MCF 10A (cell line): ENCODE results near the gene CAPN15. TPM values are rescaled to one million over a fixed set of nuclear protein-coding genes. Genes with fewer than 3 reads are reported as not detected.

Experiments
- BruUV-seq: library from RNA; stranded (reverse); fragments of 400-500 nt; replicated peaks from 2 replicates; lab custom pipeline; 2021; lab: Mats Ljungman, UMichigan
- CTCF ChIA-PET: fragments of 300-600 bp; sonication (Branson Sonifier 250); formaldehyde crosslinking; extraction: SDS; loops from one replicate; lab custom pipeline; 2021; ENCODE audit warnings: antibody characterized with exemption, inconsistent platforms; lab: Yijun Ruan, JAX
- POLR2A ChIA-PET: fragments of 300-600, 350-650 bp; sonication (Branson Sonifier 250); formaldehyde crosslinking; extraction: SDS; loops from one replicate; lab custom pipeline; 2020; ENCODE audit warnings: antibody characterized with exemption, inconsistent platforms; lab: Yijun Ruan, JAX
- DNase-seq: peaks from one replicate; pipeline ENCODE4 v3.0.0-alpha.2; 2018; ENCODE audit not compliant: unreplicated experiment
- H3K27ac Mint-ChIP-seq: one replicate; pipeline ENCODE4 v1.8.0; 2022; ENCODE audit warnings: mild to moderate bottlenecking, low read depth, mixed read lengths; ENCODE audit not compliant: unreplicated experiment
- H3K27me3 Mint-ChIP-seq: one replicate; pipeline ENCODE4 v1.8.0; 2022; ENCODE audit warnings: mixed read lengths; ENCODE audit not compliant: insufficient read depth, unreplicated experiment
- H3K36me3 Mint-ChIP-seq: one replicate; pipeline ENCODE4 v1.8.0; 2022; ENCODE audit warnings: mild to moderate bottlenecking, moderate library complexity, mixed read lengths; ENCODE audit not compliant: insufficient read depth, unreplicated experiment
- H3K4me1 Mint-ChIP-seq: one replicate; pipeline ENCODE4 v1.8.0; 2022; ENCODE audit warnings: mixed read lengths; ENCODE audit not compliant: insufficient read depth, unreplicated experiment
- H3K4me3 Mint-ChIP-seq: one replicate; pipeline ENCODE4 v1.8.0; 2022; ENCODE audit warnings: mild to moderate bottlenecking, moderate library complexity, mixed read lengths; ENCODE audit not compliant: unreplicated experiment
- H3K9me3 Mint-ChIP-seq: one replicate; pipeline ENCODE4 v1.8.0; 2022; ENCODE audit warnings: mixed read lengths; ENCODE audit not compliant: unreplicated experiment
- CTCF ChIP-seq: fragments of 200-600 bp; IDR thresholded peaks from one replicate; pipeline ENCODE4 v1.8.0; 2022; ENCODE audit warnings: antibody characterized with exemption, mild to moderate bottlenecking; ENCODE audit not compliant: unreplicated experiment
- intact Hi-C: fragments of 100-400 bp; cut with micrococcal nuclease; formaldehyde crosslinking; loops from 2 replicates; pipeline ENCODE4 v1.14.1; 2022
- total RNA-seq: library from RNA; stranded (reverse); gene quantifications from 2 replicates; pipeline ENCODE4 v1.2.3, GENCODE V29; 2022

CAPN15 gene
- total RNA-seq, 1 experiment from 2014 or later, result 81.1 TPM

GRCh38 chr16:592518-593306, 65.2 kb downstream of the CAPN15 start:
- H3K27ac Mint-ChIP-seq, result peak overlapping the region; percentile 59
- ChIA-PET POLR2A (interaction anchor here (0.6 to 5.7 kb wide), 20 partner anchors 10 to 539 kb away, joined by 3 to 88 read pairs (median 6); partner anchors contain the start of genes CAPN15, JMJD8, MCRIP2 and METTL26), CTCF (interaction anchor here (0.6 to 1.8 kb wide), 17 partner anchors 13 to 242 kb away, joined by 3 to 18 read pairs (median 4); partner anchors contain the start of gene RHOT2)
- BruUV-seq, result no TSS peak
- peaks cover 55% of the 10 kb centered on the region for H3K4me1 Mint-ChIP-seq
- no peaks in the 10 kb centered on the region for H3K9me3 Mint-ChIP-seq
- H3K36me3 Mint-ChIP-seq, result peaks cover 65% of the 10 kb centered on the region
- TF ChIP-seq CTCF, result peak; percentile 63
- intact Hi-C loops, result loop anchor here (2.0 kb wide), 1 partner anchor 44 kb away; the partner anchor contains the start of gene METTL26
- DNase-seq, result peak; percentile 97
- H3K27me3 Mint-ChIP-seq, result no peaks in the 10 kb centered on the region
- peak overlapping the region; percentile 91 for H3K4me3 Mint-ChIP-seq

GRCh38 chr16:593406-593805, 65.9 kb downstream of the CAPN15 start:
- DNase-seq, result peak; percentile 81
- ChIA-PET CTCF (interaction anchor here (0.9 to 1.8 kb wide), 9 partner anchors 13 to 75 kb away, joined by 3 to 18 read pairs (median 4); partner anchors contain the start of gene RHOT2), POLR2A (interaction anchor here (0.6 to 5.7 kb wide), 18 partner anchors 9 to 168 kb away, joined by 3 to 88 read pairs (median 6); partner anchors contain the start of genes CAPN15, JMJD8, MCRIP2 and METTL26)
- Mint-ChIP-seq H3K36me3 (peaks cover 59% of the 10 kb centered on the region), H3K27me3 (no peaks in the 10 kb centered on the region), H3K9me3 (no peaks in the 10 kb centered on the region), H3K4me3 (peak overlapping the region; percentile 91), H3K4me1 (peaks cover 55% of the 10 kb centered on the region), H3K27ac (peak overlapping the region; percentile 59)
- intact Hi-C loops, result loop anchor here (2.0 kb wide), 1 partner anchor 43 kb away; the partner anchor contains the start of gene METTL26
- TSS peak; percentile 12 for BruUV-seq
- TF ChIP-seq CTCF, result no peak

- intact Hi-C loops, result loop anchor here (2.0 kb wide), 1 partner anchor 43 kb away; the partner anchor contains the start of gene METTL26
- peak overlapping the region; percentile 91 for H3K4me3 Mint-ChIP-seq
- no peak for TF ChIP-seq CTCF
Observed at GRCh38 chr16:593807-594206, 66.3 kb downstream of the CAPN15 start.

GRCh38 chr16:595094-595528, 67.6 kb downstream of the CAPN15 start:
- no peak for DNase-seq
- H3K4me3 Mint-ChIP-seq, result no peak overlapping the region
- BruUV-seq, result no TSS peak
- H3K36me3 Mint-ChIP-seq, result peaks cover 54% of the 10 kb centered on the region
- peak overlapping the region; percentile 59 for H3K27ac Mint-ChIP-seq
- H3K9me3 Mint-ChIP-seq, result no peaks in the 10 kb centered on the region
- intact Hi-C loops, result no loop called here
- ChIA-PET CTCF (no interaction called here), POLR2A (interaction anchor here (3.1 to 5.7 kb wide), 2 partner anchors 27 to 67 kb away, joined by 23 to 88 read pairs; partner anchors contain the start of gene CAPN15)
- H3K4me1 Mint-ChIP-seq, result peaks cover 55% of the 10 kb centered on the region
- TF ChIP-seq CTCF, result no peak
- H3K27me3 Mint-ChIP-seq, result no peaks in the 10 kb centered on the region

More at GRCh38 chr16:593807-594206, 66.3 kb downstream of the CAPN15 start:
- Mint-ChIP-seq H3K36me3 (peaks cover 58% of the 10 kb centered on the region), H3K27ac (peak overlapping the region; percentile 59), H3K4me1 (peaks cover 55% of the 10 kb centered on the region), H3K9me3 (no peaks in the 10 kb centered on the region), H3K27me3 (no peaks in the 10 kb centered on the region)
- ChIA-PET POLR2A (interaction anchor here (0.6 to 5.7 kb wide), 15 partner anchors 8 to 223 kb away, joined by 3 to 88 read pairs (median 11); partner anchors contain the start of genes CAPN15, JMJD8, MCRIP2 and METTL26), CTCF (interaction anchor here (0.6 to 1.5 kb wide), 8 partner anchors 14 to 347 kb away, joined by 3 to 6 read pairs (median 4); partner anchors contain the start of gene RHOT2)
- DNase-seq, result no peak
- no TSS peak for BruUV-seq
